Endothelial cell (in vitro differentiated cells): Measurements from ENCODE around the gene KCNA10. TPM values are rescaled to one million over a fixed set of nuclear protein-coding genes. Genes with fewer than 3 reads are reported as not detected.

ENCODE experiments used
- DNase-seq: peaks from one replicate; pipeline ENCODE4 v3.0.0; 2021; ENCODE audit warnings: low spot score
- H3K27ac Mint-ChIP-seq: one replicate; pipeline ENCODE4 v1.8.0; 2021; ENCODE audit warnings: mixed read lengths, inconsistent platforms; ENCODE audit not compliant: unreplicated experiment
- H3K27me3 Mint-ChIP-seq: one replicate; pipeline ENCODE4 v1.8.0; 2021; ENCODE audit warnings: mild to moderate bottlenecking, moderate library complexity, mixed read lengths, inconsistent platforms; ENCODE audit not compliant: unreplicated experiment
- H3K36me3 Mint-ChIP-seq: one replicate; pipeline ENCODE4 v1.8.0; 2021; ENCODE audit warnings: mild to moderate bottlenecking, low read depth, mixed read lengths, inconsistent platforms; ENCODE audit not compliant: unreplicated experiment
- H3K4me1 Mint-ChIP-seq: one replicate; pipeline ENCODE4 v1.8.0; 2021; ENCODE audit warnings: mild to moderate bottlenecking, mixed read lengths, inconsistent platforms; ENCODE audit not compliant: unreplicated experiment
- H3K4me3 Mint-ChIP-seq: one replicate; pipeline ENCODE4 v1.8.0; 2021; ENCODE audit warnings: mild to moderate bottlenecking, mixed read lengths, inconsistent platforms; ENCODE audit not compliant: unreplicated experiment
- H3K9me3 Mint-ChIP-seq: one replicate; pipeline ENCODE4 v1.8.0; 2021; ENCODE audit warnings: mixed read lengths, inconsistent platforms; ENCODE audit not compliant: unreplicated experiment
- total RNA-seq: library from RNA; stranded (reverse); fragmentation: NEBNext Ultra II Directional; extraction: Animal tissue kit (Norgen Biotek cat#: 25700); gene quantifications from one replicate; pipeline ENCODE4 v1.2.1, GENCODE V29; 2021; ENCODE audit not compliant: unreplicated experiment
- TF ChIP-seq, protein P1 (sequence below): fragments of 200-600 bp; sonication (generic); IDR thresholded peaks from one replicate; pipeline ENCODE4 v1.5.0; 2021; ENCODE audit warnings: antibody characterized with exemption; ENCODE audit not compliant: unreplicated experiment

KCNA10 gene
- total RNA-seq, 1 donor from 2014 or later: not detected

DNA sequence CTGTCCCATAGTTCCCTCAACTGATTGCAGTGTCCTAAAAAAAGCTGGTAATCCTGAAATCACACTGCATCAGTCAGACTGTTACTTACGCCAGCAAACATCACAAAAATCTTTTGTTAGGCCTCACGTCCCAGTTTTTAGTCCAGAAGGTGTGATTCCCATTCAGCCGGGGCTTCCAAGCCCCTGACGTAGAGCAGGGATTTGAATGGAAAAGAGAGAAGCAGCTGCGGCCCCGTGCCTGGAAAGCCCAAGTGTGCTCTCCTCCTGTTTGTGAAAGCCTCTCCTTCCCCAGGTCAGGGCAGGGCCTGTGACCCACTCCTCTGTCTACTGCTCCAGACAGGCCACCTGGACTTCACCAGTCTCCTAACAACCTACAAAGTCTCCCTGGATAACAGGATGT, 20.7 kb downstream of the KCNA10 start:
- no peak for DNase-seq
- Mint-ChIP-seq H3K9me3 (no peaks in the 10 kb centered on the region), H3K27ac (no peak overlapping the region), H3K4me1 (peaks cover 6% of the 10 kb centered on the region), H3K27me3 (peaks cover 13% of the 10 kb centered on the region), H3K36me3 (no peaks in the 10 kb centered on the region), H3K4me3 (no peak overlapping the region)
- TF ChIP-seq, protein P1, sequence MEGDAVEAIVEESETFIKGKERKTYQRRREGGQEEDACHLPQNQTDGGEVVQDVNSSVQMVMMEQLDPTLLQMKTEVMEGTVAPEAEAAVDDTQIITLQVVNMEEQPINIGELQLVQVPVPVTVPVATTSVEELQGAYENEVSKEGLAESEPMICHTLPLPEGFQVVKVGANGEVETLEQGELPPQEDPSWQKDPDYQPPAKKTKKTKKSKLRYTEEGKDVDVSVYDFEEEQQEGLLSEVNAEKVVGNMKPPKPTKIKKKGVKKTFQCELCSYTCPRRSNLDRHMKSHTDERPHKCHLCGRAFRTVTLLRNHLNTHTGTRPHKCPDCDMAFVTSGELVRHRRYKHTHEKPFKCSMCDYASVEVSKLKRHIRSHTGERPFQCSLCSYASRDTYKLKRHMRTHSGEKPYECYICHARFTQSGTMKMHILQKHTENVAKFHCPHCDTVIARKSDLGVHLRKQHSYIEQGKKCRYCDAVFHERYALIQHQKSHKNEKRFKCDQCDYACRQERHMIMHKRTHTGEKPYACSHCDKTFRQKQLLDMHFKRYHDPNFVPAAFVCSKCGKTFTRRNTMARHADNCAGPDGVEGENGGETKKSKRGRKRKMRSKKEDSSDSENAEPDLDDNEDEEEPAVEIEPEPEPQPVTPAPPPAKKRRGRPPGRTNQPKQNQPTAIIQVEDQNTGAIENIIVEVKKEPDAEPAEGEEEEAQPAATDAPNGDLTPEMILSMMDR: no peak

DNA sequence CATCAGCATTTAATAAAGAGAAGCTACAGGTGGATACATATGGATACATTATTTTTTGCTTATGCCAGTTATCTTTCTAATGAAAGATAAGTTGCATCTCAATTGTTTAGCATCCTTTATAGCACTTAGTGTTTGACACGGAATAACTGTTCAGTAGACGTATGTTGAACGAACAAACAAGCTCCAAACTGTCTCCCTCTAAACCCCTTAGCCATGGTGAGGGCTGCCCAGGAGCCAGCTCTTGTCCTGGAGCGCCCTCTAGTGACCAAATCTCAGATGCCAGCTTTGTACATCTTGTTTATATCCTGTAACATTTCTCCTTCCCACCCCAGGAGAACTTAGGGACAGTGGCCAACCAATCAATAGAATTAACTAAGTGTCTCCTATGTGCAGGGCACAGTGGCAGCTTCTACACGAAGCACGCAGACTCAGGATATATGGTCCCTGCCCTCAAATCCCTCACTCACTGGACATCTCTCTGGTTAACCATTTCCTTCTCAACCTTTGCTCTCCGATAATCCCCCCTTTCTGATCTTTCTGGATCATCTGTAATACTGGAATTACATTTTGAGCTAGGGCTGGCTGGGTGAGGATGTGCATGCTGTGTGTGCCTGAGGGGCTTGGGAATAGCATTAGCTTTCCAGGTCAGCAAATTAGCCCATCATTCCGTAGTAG, 22.9 kb downstream of the KCNA10 start:
- peak; percentile 87 for DNase-seq
- TF ChIP-seq, protein P1: peak; percentile 78
- no peaks in the 10 kb centered on the region for H3K36me3 Mint-ChIP-seq
- H3K27ac Mint-ChIP-seq: no peak overlapping the region
- no peaks in the 10 kb centered on the region for H3K9me3 Mint-ChIP-seq
- peaks cover 6% of the 10 kb centered on the region for H3K4me1 Mint-ChIP-seq
- H3K27me3 Mint-ChIP-seq: peaks cover 13% of the 10 kb centered on the region
- no peak overlapping the region for H3K4me3 Mint-ChIP-seq

- DNase-seq: no peak
- Mint-ChIP-seq H3K27me3 (peaks cover 11% of the 10 kb centered on the region), H3K4me1 (peaks cover 6% of the 10 kb centered on the region), H3K36me3 (no peaks in the 10 kb centered on the region), H3K4me3 (no peak overlapping the region), H3K27ac (no peak overlapping the region), H3K9me3 (no peaks in the 10 kb centered on the region)
- TF ChIP-seq, protein P1: no peak
Measured at GRCh38 chr1:110494522-110495406, 24.2 kb downstream of the KCNA10 start.

DNA sequence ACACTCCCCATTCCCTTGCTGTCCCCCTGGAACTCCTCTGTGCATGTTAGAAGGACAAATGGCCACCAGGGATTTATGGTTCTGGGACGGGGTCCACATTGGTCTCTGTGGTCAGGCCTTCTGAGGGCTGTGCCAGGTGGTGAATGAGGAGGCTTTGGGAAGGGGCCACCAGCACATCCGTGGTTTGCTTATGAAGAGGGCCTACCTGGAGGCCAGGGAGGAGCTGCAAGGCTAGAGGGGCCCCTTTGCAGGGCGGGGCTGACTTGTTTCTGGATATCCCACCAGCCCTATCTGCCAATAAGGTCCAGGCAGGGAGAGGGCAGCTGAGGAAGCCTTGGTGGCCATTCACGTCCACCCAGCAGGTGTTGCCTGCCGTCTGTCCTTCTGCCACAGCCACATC, 24.9 kb downstream of the KCNA10 start:
- Mint-ChIP-seq H3K4me3 (no peak overlapping the region), H3K9me3 (no peaks in the 10 kb centered on the region), H3K27ac (no peak overlapping the region), H3K4me1 (peaks cover 6% of the 10 kb centered on the region), H3K27me3 (peaks cover 10% of the 10 kb centered on the region), H3K36me3 (no peaks in the 10 kb centered on the region)
- TF ChIP-seq, protein P1: no peak
- no peak for DNase-seq
